H1 (cell line): ENCODE results near the gene SRPX.

Experiments used
- CHD2 ChIP-seq: IDR thresholded peaks from 2 replicates; pipeline ENCODE4 v1.6.1; 2012; ENCODE audit warnings: low read length, improper control_type of control experiment
- EZH2 ChIP-seq: fragments of 200-600 bp; sonication (generic); IDR thresholded peaks from 2 replicates; pipeline ENCODE4 v1.7.1; 2012; ENCODE audit warnings: low read depth, mild to moderate bottlenecking, moderate library complexity, low read length, inconsistent platforms; ENCODE audit not compliant: severe bottlenecking
- SP4 ChIP-seq: IDR thresholded peaks from 2 replicates; pipeline ENCODE4 v1.6.1; 2012; ENCODE audit warnings: low read length, inconsistent platforms
- TF ChIP-seq, protein P1 (sequence below), 3 experiments: IDR thresholded peaks; 1 replicate in 2 of 3; 2 replicates in 1 of 3; pipeline versions ENCODE4 v1.5.1 to v1.6.1; 2011; ENCODE audit warnings: low read length in 3 of 3, mild to moderate bottlenecking in 3 of 3, inconsistent platforms in 2 of 3, low read depth in 1 of 3, moderate library complexity in 1 of 3; ENCODE audit not compliant: insufficient read depth in 1 of 3; ENCODE audit errors: control extremely low read depth in 1 of 3
- TF ChIP-seq, protein P2 (sequence below): IDR thresholded peaks from 2 replicates; pipeline ENCODE4 v1.6.1; 2012; ENCODE audit warnings: inconsistent platforms

DNA sequence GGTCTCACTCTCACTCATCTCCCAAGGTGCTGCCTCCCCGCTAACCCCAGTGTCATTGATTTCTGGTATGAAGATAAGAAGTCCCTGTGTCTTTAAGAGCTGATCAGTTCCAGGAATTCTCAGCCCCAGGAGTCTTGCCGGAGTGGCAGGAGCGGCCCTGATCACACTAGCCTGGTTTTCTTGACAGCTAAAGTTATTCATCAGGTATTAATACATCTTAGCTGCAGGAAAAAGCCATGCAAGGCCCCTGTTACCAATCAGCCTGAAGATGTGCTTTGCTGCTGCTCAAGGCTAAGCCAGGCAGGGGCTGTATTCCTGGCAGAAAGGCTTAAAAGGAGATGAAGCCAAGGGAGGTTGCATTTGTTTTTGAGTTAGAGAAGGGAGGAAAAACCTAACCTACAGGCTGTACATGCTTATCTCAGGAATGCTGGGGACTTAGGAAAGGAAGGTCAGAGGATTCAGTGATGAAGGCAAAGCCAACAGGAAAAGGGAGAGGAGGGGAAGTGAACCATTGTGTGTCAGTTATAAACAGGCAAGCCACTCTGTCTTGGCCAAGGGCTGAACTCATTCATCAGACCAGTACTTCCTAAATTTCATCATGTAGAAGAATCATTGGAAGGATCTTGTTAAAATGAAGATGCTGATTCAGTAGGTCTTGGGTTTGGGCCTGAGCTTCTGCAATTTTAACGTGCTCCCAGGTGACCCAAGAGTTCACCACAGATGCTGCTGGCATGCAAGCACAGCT lies 8.6 kb downstream of the SRPX start:
- TF ChIP-seq EZH2 (no peak), SP4 (no peak), CHD2 (no peak)
- TF ChIP-seq, protein P1, sequence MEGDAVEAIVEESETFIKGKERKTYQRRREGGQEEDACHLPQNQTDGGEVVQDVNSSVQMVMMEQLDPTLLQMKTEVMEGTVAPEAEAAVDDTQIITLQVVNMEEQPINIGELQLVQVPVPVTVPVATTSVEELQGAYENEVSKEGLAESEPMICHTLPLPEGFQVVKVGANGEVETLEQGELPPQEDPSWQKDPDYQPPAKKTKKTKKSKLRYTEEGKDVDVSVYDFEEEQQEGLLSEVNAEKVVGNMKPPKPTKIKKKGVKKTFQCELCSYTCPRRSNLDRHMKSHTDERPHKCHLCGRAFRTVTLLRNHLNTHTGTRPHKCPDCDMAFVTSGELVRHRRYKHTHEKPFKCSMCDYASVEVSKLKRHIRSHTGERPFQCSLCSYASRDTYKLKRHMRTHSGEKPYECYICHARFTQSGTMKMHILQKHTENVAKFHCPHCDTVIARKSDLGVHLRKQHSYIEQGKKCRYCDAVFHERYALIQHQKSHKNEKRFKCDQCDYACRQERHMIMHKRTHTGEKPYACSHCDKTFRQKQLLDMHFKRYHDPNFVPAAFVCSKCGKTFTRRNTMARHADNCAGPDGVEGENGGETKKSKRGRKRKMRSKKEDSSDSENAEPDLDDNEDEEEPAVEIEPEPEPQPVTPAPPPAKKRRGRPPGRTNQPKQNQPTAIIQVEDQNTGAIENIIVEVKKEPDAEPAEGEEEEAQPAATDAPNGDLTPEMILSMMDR (IDR thresholded peaks at IDR 0.05; ENCODE audit: control extremely low read depth in 1 of 3, insufficient read depth in 1 of 3, low read depth in 1 of 3, low read length in 3 of 3): no peak
- TF ChIP-seq, protein P2, sequence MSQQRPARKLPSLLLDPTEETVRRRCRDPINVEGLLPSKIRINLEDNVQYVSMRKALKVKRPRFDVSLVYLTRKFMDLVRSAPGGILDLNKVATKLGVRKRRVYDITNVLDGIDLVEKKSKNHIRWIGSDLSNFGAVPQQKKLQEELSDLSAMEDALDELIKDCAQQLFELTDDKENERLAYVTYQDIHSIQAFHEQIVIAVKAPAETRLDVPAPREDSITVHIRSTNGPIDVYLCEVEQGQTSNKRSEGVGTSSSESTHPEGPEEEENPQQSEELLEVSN: no peak
